Mucosa of descending colon (tissue), 3 donors: ENCODE measurements around the gene HOXD9. TPM values are rescaled to one million over a fixed set of nuclear protein-coding genes. Genes with fewer than 3 reads are reported as not detected.

ENCODE experiments used
- ATAC-seq: fragments of 200-7000 bp; cut with Tn5 transposase; one replicate; pipeline ENCODE4 v1.9.1; 2020; ENCODE audit warnings: mild to moderate bottlenecking, moderate library complexity
- DNase-seq, 3 donors: peaks; one replicate each; pipeline ENCODE4 v3.0.0-alpha.2; 2020
- H3K36me3 ChIP-seq: fragments of 200-600 bp; one replicate; pipeline ENCODE4 v1.8.0; 2021; ENCODE audit warnings: low read depth, mild to moderate bottlenecking
- H3K4me1 ChIP-seq: fragments of 200-600 bp; one replicate; pipeline ENCODE4 v1.8.0; 2021; ENCODE audit warnings: low read depth, mild to moderate bottlenecking
- H3K4me3 ChIP-seq: fragments of 200-600 bp; one replicate; pipeline ENCODE4 v1.8.0; 2021; ENCODE audit warnings: mild to moderate bottlenecking
- H3K9me3 ChIP-seq: fragments of 200-600 bp; one replicate; pipeline ENCODE4 v1.8.0; 2021; ENCODE audit warnings: mild to moderate bottlenecking
- CTCF ChIP-seq: fragments of 200-600 bp; IDR thresholded peaks from one replicate; pipeline ENCODE4 v1.8.0; 2022; ENCODE audit warnings: antibody characterized with exemption, mild to moderate bottlenecking
- intact Hi-C, 2 donors: fragments of 100-400 bp; cut with DNase I in 1 of 2; cut with micrococcal nuclease in 1 of 2; formaldehyde crosslinking; loops; one replicate each; pipeline versions ENCODE4 v1.11.0 to v1.11.1; 2022; cut with DNase I, micrococcal nuclease
- total RNA-seq, 3 donors: library from RNA; stranded (reverse); fragmentation: NEBNext Ultra II Directional in 2 of 3; extraction: Animal tissue kit (Norgen Biotek cat#: 25700) in 2 of 3; gene quantifications; one replicate each; pipeline versions ENCODE4 v1.2.1 to v1.2.4, GENCODE V29; 2021 to 2023
- donor health status: DM: no; HTN: no; CAD: no; lungs with moderate emphysema.
- donor health status: DM: no; HTN: no; CAD: no.
- donor health status: DM: no; HTN: yes; CAD: no.

The HOXD9 gene
- total RNA-seq, 3 donors from 2014 or later, result 2.1 to 5.6 (median 2.2) TPM

- ATAC-seq (no peak), DNase-seq (no peak)
- Histone ChIP-seq H3K4me3 (no peak overlapping the region), H3K9me3 (no peaks in the 10 kb centered on the region), H3K36me3 (no peaks in the 10 kb centered on the region), H3K4me1 (peaks cover 15% of the 10 kb centered on the region)
- no peak for TF ChIP-seq CTCF
- intact Hi-C loops, result no loop called here
These were observed 38.7 kb downstream of the HOXD9 start for GRCh38 chr2:176160986-176161824.

GRCh38 chr2:176161825-176162626 lies 39.5 kb downstream of the HOXD9 start:
- TF ChIP-seq CTCF, result no peak
- intact Hi-C loops, result no loop called here
- no peak for ATAC-seq

GRCh38 chr2:176162911-176163671 lies 40.6 kb downstream of the HOXD9 start:
- Histone ChIP-seq H3K4me3 (no peak overlapping the region), H3K4me1 (peaks cover 6% of the 10 kb centered on the region)
- peak; percentile 42 for ATAC-seq

More at GRCh38 chr2:176161825-176162626, 39.5 kb downstream of the HOXD9 start:
- no peak overlapping the region for H3K4me3 ChIP-seq
- H3K9me3 ChIP-seq, result no peaks in the 10 kb centered on the region
- peaks cover 10% of the 10 kb centered on the region for H3K4me1 ChIP-seq
- no peaks in the 10 kb centered on the region for H3K36me3 ChIP-seq
- DNase-seq, result no peak

GRCh38 chr2:176163672-176164056 lies 41.1 kb downstream of the HOXD9 start:
- DNase-seq (no peak), ATAC-seq (no peak)
- no peaks in the 10 kb centered on the region for H3K36me3 ChIP-seq
- intact Hi-C loops, result no loop called here
- no peaks in the 10 kb centered on the region for H3K9me3 ChIP-seq
- peaks cover 3% of the 10 kb centered on the region for H3K4me1 ChIP-seq
- TF ChIP-seq CTCF, result no peak
- H3K4me3 ChIP-seq, result no peak overlapping the region

More at GRCh38 chr2:176162911-176163671, 40.6 kb downstream of the HOXD9 start:
- Histone ChIP-seq H3K9me3 (no peaks in the 10 kb centered on the region), H3K36me3 (no peaks in the 10 kb centered on the region)
- TF ChIP-seq CTCF, result no peak
- intact Hi-C loops, result no loop called here
- peak in 1 of 3 donors; percentile 34 for DNase-seq

- Histone ChIP-seq H3K4me3 (no peak overlapping the region), H3K9me3 (no peaks in the 10 kb centered on the region), H3K4me1 (no peaks in the 10 kb centered on the region), H3K36me3 (no peaks in the 10 kb centered on the region)
- intact Hi-C loops, result no loop called here
- ATAC-seq, result no peak
- no peak for DNase-seq
- no peak for TF ChIP-seq CTCF
These were observed 41.7 kb downstream of the HOXD9 start for GRCh38 chr2:176164201-176164600.
